NCI-H1048 (cell line): ENCODE data around the gene RNF151.
"Not testable (repeated sequence)": the region's sequence is repeated elsewhere in the genome, so short reads cannot be mapped to it uniquely, and the experiment has no call there.

Source experiments
- DNase-seq: peaks from one replicate; lab custom pipeline; 2025; lab: John Stamatoyannopoulos, UW

RNF151 gene

DNA sequence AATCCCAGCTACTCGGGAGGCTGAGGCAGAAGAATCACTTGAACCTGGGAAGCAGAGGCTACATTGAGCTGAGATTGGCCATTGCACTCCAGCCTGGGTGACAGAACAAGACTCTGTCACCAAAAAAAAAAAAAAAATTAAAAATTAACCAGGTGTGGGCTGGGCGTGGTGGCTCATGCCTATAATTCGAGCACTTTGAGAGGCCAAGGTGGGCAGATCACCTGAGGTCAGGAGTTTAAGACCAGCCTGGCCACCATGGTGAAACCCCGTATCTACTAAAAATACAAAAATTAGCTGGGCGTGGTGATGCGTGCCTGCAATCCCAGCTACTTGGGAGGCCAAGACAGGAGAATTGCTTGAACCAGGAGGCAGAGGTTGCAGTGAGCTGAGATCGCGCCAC, 26.8 kb upstream of the RNF151 start:
- DNase-seq = not testable (repeated sequence)

DNA sequence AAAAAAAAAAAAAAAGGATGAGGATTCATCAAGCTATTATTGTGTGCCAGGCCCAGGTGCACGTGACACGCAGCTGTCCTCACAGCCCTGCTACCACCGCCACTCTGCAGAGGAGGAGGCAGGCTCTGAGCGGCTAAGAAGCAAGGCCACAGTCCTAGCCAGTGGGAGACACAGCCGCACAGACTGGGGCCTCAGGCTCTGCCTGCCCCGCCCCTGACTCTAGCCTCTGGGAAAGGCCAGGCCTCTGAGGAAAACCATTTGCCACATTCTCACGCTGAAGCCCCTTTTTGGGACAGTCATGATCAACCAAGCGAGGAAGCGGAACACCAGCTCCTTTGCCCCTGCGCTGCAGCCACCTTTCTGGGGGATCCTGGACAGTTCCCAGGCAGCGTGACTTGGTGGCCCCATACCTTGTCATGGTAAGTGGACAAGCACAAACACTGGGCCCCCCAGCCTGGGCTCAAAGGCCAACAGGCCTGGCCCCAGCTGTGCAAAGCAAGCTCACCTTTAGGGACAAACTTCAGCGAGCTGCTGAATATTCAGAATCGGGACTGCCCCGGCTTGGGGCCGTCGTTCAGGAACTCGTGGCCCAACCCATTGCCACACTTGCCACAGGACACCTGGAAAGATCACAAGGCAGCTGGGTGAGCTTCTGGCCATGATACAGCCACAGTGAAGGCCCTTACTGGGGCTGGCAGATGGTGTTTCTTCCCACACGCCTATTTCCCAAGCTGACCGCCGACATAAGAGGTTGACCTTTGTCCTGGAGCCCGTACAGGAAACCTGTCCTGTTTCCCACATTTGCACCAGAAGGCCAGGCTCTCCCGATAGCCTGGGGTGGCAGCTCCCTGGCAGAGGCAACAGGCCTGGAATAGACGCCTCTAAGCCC, 26.1 kb upstream of the RNF151 start:
- DNase-seq = no peak

DNA sequence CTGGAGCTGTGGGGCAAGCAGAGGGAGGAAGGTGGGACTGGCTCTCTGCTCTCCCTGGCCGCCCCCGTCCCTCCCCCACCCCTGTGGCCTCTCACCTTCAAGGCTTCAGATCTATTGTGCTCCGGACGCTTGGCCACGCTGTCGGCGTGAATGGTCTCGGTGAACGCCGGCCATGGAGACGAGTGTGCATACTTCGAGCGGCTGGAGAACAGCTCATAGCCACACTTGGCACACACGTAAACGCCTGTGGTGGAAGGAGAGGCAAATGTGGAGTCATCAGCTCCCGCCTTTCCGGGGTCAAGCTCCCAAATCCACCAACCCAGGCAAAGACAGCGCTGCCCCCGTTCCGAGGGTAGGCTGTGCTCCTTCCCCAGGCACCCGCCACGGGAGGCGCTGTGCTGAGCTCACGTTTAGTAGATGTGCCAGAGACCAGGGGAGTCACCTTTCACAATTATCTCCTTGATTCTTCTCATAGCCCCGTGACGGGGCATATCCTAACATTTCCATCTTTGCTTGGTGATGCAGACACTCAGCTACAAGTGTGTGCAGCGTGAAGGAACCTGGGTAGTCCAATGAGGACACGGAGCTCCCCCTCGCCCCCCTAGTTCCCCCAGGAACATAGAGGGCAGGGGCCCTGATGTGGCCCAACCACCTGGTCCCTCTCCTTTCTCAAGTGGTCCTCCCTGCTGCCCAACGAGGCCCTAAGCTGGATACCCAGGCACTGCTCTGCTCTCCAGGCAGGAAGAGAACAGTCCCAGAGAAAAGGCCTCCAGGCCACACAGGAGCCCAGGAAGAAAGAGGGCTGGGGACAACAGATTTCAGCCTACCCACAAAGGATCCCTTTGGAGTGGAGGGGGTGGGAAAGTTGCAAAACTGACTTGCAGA, 25.3 kb upstream of the RNF151 start:
- DNase-seq = no peak

DNA sequence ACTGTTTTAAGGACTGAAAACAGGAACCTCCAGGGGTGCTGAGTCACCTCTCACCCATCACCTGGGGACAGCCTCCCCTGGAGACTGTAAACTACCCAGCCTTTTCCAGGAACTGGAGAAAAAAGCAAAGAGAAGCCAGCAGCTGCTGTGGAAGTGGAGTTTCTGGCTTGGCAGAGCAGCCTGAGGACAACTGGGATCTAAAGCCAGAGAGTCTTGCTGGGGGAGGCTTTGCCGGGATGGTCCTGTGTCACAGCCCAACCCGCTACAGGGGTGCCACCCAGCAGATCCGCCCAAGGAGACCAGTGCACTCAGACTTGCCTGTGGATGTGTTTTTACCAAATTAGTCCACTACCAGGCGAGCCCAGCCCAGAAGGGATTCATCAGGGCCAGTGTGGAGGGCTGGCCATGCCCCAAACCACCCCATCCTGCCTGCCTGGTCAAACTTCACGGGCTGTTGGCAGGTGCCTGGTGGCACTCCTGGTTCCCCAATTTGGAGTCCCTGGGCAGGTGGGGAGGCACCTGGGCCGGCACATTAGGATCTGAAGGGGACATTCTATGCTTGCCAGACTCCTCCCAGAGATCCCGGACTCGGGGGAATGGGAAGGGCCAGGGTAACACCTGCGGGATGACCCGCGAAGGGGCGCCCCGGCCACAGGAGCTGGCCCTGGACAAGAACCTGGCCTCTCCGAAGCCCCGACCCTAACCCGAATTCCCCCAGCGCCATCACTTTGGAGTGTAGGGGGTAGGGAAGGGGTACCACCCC, 24.4 kb upstream of the RNF151 start:
- no peak for DNase-seq

DNA sequence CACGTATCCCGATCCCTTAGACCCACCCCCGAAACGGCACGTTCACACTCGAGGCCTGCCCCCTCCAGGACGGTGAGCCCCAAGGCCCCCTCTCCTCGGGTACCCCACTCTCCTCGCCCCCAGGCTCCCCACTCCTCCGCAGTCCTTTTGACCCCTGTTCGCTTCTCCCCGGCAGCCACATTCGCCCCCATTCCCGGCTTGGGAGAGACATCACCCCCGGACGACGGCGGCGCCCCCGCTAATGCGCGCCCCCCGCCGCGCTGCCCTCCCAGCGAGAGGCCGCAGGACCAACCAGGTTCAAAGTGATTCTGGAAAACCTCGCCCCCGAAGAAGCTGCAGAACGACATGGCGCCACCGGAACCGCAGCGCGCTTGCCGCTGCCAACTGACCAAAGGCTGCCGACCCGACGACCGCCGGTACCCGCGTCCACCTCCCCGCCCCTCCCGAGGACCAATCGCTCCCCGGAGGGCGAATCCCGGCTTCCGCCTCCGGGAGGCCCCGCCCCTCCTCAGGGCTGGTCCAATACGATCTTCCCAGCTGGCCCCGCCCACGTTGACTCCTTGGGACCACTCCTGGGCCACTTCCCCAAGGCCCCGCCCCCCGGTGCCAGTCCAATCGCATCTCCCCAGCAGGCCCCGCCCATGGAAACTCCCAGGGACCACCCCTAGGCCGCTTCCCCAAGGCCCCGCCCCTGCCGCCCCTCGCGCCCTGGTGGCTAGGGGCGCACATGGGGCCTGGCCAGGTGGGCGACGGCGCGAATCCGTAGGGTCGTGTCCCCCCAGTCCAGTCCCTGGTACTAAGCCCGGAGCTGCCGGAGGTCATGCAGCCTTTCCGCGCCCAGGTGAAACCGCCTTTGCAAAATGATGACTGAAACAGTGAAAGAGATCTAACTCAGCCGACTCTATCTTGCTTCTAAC, 23.6 kb upstream of the RNF151 start, which contains the start of gene MSRB1:
TSS of gene MSRB1 (minus strand) at position 390 of the 917 bp plus-strand sequence. CDS start at position 347, 43 bp downstream.
- DNase-seq = peak; percentile 80

DNA sequence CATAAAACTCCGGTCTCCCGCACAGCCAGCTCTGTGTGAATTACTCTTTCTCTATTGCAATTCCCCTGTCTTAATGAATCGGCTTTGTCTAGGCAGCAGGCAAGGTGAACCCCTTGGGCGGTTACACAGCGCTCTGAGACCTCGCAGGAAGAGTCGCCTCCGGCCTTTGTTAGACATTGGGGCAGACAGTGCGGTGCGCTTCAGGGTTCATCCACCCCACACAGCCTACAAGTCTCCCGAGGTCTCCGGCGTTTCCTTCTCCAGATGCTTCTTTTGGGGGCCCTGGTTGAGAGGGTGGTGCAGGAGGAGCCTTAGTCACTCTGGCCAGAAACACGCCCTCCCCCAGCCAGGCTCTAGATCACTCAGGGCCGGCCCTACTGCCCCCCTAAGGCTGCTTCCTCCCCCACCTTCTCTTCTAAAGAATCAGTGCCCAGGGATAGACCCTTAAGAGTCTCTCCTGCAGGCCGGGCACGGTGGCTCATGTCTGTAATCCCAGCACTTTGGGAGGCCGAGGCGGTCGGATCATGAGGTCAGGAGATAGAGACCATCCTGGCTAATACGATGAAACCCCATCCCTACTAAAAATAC, 21.9 kb upstream of the RNF151 start:
- no peak for DNase-seq

DNA sequence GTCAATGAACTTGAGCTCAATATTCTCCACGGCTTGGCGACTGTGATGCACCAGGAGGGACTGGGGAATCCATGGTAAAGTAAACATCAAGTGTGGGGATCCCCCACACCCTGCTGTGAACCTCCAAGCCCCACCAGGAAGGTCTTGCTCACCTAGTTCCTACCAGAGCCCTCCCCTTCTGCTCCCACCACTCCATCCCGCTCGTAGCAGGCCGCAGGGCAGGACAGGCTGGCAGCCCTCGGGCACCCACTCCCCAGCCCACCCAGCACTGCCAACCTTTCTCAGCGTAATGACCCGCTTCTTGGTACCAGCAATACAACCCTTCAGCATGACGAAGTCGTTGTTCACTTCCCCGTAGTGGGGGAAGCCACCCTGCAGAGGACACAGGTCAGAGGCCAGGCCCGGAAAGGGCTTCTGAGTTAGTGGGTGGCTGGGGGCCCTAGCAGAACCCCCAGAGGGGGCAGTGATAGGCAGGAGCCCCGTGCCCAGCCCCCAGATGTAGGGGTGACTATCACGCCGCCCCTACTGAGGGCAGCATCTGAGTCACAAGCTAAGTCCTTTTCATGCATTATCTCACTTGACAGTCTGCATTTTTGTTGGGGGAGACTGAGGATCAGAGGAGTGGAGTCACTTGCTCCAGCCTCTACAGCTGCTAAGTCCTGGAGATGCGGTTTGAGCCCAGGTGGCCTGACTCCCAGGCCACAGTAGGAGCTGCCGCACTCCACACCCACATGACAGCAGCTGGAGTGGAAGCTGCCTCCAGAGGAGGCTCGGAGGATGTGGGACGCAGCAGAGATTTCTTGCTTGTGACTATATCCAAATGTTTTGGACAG, 20.9 kb upstream of the RNF151 start:
- DNase-seq = no peak

DNA sequence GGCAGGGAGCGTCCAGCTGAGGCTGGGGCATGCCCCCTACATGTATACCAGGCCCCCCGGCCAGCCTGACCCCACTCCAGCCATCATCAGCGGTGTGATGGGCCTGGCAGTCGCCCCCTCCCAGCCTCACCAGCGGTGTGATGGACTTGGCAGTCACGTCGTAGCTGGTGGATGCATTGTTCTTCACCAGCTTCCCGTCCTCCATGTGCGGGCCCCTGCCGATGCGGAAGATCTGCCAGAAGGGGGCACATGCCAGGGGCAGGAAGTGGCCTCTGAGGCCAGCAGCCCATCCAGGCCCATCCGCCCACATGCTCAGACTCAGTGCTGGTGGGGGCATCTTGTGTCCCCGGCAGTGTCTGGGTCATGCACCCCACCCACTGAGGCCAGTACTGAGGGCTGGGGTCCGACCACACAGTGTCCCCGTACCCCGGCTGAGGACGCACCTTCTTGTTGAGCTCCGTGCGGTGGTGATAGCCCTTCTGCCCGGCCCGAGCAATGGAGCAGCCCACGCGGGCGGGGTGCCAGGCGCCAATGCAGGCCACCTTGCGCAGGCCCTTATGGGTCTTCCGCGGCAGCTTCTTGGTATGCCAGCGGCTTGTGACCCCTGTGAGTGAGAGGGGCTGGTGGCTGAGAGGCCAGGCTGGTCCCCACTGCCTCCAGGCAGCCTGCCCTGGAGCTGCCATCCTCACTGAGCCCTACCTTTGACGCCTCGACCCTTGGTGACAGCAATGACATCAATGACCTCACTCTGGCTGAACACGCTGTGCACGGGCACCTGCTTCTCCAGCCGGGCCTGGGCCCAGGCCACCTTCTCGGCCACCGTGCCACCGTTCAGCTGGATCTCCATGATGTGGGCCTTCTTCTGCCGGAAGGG, 19.9 kb upstream of the RNF151 start:
- no peak for DNase-seq

DNA sequence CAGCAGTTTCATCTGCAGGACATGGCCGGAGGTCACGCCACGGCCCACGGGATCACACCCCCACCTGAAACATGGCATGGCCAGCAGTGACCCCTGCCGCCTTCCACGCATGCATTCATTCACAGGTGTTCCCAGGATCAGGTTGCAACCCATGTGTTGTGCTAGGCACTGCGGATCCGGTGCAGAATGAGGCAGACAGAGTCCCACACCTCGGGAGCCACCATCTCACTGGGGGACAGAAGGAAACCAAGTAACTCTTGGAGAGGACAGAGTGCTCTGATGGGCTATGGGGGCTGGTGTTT, 19.3 kb upstream of the RNF151 start:
- no peak for DNase-seq

DNA sequence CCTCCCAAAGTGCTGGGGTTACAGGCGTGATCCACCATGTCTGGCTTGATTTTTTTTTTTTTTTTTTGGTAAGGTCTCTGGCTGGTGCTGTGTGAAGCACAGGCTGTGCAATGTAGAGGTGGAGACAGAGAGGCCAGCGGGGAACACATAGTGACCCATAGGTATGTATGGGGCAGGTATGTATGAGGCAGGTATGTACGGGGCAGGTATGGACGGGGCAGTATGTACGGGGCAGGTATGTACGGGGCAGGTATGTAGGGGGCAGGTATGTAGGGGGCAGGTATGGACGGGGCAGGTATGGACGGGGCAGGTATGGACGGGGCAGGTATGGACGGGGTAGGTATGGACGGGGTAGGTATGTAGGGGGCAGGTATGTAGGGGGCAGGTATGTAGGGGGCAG, 17.1 kb upstream of the RNF151 start:
- DNase-seq = no peak

DNA sequence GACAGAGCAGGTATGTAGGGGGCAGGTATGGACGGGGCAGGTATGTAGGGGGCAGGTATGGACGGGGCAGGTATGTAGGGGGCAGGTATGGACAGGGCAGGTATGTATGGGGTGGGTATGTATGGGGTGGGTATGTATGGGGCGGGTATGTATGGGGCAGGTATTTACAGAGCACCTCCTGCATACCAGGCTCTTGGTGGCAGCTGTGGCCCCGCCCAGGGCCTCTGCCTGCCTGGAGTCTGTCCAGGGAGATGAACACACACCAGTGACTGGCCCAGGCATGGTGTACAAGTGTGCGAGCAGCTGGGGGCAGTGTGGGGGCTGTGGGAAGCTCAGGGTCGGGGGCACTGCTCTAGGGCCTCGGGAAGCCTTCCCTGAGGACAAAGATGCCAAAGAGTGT, 16.6 kb upstream of the RNF151 start:
- DNase-seq = no peak

DNA sequence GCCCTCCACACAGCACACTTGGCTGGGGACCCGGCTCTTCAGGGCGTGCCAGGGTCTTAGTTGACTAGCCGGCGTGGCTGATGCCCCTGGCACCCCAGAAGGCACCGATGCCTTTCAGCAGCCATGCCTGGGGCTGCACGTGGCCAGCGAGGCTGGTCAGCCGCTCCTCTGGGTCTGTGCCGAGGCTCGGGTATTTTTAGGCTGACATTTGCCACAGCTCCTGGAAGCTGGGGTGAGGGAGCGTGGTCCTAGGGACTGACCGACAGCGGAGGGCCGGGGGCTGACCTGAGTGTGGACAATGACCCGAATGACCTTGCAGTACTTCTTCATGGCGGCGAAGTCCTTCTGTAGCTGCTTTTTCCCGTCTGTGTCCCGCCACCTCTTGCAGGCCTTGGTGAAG, 16.1 kb upstream of the RNF151 start:
- no peak for DNase-seq

DNA sequence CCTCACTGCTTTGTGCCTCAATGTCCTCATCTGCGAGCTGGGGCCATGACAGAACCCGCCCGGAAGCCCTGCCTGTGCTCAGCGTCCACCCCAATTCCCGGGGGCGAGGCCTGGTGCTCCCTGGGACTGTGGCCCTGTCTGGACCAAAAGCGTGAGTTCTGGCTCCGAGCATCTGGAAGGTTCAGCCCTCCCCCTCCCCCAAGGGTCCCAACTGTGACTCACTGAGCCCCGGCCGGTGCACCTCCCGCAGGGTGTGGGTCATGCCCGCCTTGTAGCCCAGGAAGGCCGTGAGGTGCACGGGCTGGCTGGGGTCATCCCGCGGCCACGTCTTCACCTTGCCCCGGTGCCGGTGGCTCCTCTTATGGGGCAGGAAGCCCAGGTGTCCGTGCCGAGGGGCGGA, 12.9 kb upstream of the RNF151 start:
- DNase-seq = no peak

DNA sequence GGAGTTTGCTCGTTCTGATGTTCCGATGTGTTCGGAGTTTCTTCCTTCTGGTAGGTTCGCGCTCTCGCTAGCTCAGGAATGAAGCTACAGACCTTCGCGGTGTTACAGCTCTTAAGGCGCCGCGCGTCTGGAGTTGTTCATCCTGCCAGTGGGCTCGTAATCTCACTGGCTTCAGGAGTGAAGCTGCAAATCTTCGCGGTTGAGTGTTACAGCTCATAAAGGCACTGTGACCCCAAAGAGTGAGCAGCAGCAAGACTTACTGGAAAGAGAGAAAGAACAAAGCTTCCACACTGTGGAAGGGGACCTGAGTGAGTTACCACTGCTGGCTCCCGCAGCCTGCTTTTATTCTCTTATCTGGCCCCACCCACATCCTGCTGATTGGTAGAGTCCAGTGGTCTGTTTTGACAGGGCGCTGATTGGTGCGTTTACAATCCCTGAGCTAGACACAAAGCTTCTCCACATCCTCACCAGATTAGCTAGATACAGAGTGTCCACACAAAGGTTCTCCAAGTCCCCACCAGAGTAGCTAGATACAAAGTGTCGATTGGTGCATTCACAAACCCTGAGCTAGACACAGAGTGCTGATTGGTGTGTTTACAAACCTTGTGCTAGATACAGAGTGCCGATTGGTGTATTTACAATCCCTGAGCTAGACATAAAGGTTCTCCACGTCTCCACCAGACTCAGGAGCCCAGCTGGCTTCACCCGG, 9.1 kb upstream of the RNF151 start:
- DNase-seq = not testable (repeated sequence)

DNA sequence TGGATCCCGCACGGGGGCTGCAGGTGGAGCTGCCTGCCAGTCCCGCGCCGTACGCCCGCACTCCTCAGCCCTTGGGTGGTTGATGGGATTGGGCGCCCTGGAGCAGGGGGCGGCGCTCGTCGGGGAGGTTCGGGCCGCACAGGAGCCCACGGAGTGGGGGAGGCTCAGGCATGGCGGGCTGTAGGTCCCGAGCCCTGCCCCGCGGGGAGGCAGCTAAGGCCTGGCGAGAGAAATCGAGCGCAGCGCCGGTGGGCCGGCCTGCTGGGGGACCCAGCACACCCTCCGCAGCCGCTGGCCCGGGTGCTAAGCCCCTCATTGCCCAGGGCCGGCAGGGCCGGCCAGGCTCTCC, 8.5 kb upstream of the RNF151 start:
- DNase-seq = not testable (repeated sequence)

DNA sequence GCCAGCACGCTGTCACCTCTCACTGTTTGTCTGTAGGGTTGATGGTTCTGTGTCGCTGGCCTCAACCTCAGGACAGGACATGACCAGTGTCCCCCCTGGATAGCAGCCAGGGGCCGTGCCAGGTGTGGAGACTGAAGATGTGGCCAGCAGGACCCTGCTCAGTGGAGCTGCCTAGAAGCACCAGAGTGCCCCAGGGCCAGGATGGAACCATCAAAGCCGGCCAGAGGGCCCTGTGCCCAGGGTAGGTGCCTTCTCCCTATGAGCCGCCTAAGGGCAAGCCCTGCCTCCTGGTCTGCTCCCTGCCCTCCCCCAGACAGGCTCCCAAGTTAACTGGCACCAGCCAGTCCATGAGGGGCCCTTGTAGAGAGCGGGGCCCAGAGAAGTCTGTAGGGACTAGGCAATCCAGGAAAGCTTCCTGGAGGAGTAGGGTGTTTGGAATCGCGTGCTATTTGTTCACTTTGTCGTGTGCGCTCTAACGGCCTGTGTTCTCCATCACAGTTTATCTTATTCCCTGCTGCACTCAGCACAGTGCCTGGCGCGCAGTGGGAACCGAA, 7.9 kb upstream of the RNF151 start:
- no peak for DNase-seq

DNA sequence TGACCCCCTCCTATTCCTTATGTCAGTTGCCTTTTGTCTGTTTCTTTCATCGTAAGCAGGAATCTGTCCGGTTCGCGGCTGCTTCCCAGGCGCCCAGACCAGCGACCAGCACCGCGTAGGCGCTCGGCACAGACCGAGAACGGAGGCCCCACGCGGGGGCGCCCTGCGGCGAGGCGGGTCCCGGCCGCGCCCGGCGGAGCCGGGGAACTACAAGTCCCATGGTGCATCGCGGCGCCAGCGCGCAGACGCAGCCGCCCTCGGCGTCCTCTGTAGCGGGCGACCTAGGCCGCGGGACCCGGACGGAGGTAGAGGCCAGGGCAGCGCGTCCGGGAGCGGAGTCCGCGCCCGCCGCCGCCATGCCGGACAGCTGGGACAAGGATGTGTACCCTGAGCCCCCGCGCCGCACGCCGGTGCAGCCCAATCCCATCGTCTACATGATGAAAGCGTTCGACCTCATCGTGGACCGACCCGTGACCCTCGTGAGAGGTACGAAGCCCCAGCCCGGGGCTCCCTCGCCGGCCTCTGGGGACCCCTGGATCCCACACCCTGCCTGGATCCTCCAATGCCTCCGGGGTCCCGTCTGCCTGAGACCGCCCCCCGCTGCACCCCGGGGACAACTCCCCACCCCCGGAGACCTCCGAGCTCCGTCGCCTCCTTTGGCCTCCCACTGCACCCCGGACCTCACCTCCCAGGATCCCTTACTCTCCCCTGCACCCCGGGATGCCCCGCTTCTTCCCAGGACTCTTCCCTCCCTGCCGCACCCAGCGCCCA, 7.2 kb upstream of the RNF151 start, which contains the start of gene NDUFB10:
TSS of gene NDUFB10 (plus strand) at position 270 of the 771 bp plus-strand sequence. CDS start at position 357, 87 bp downstream.
- peak; percentile 5 for DNase-seq
